IPS-20b (cell line): ENCODE measurements around the gene UNC5B.

Source experiments
- H3K27ac ChIP-seq: one replicate; pipeline ENCODE4 v1.5.1; 2013; ENCODE audit warnings: low read length
- H3K27me3 ChIP-seq: 2 replicates; pipeline ENCODE4 v1.6.1; 2013; ENCODE audit warnings: mild to moderate bottlenecking, low read length, inconsistent platforms; ENCODE audit not compliant: insufficient read depth
- H3K36me3 ChIP-seq: 2 replicates; pipeline ENCODE4 v1.6.1; 2013; ENCODE audit warnings: low read depth, mild to moderate bottlenecking, inconsistent platforms, low read length, moderate library complexity; ENCODE audit not compliant: insufficient read depth
- H3K4me1 ChIP-seq: 2 replicates; pipeline ENCODE4 v1.6.1; 2013; ENCODE audit warnings: mild to moderate bottlenecking, control low read depth, inconsistent platforms, low read length, moderate library complexity; ENCODE audit not compliant: insufficient read depth
- H3K4me3 ChIP-seq: 2 replicates; pipeline ENCODE4 v1.5.1; 2013; ENCODE audit warnings: mild to moderate bottlenecking, low read length, inconsistent platforms
- H3K9ac ChIP-seq: 2 replicates; pipeline ENCODE4 v1.6.1; 2013; ENCODE audit warnings: low read depth, mild to moderate bottlenecking, inconsistent platforms, low read length, moderate library complexity
- H3K9me3 ChIP-seq: 2 replicates; pipeline ENCODE4 v1.6.1; 2013; ENCODE audit warnings: mild to moderate bottlenecking, low read depth, low read length, inconsistent platforms; ENCODE audit not compliant: insufficient read depth

The UNC5B gene

DNA sequence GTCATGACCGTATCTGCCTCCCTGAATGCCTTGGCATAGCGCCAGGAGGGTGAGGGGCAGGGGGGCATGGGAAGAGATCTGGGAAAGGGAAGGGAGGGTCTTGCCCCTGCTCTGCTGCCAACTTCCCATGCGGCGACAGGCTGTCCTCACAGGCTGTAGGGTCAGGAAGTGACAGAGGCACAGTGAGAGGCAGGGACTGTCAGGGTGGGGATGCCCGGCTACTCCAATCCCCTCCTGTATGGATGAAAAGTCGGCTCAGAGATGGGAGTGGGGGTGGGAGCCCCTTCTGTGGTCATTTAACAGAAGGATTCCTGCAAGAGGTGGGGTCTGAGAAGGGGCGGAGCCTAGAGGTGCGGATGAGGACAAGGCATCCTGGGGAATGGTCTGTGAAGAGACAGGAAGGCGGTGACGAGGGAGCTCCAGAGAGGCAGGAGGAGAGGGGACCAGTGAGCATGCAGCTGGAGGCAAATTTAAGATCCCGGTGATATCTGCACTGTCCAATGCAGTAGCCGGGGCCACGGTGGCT is 20.8 kb upstream of the UNC5B start:
- Histone ChIP-seq H3K36me3 (no peaks in the 10 kb centered on the region), H3K9ac (no peak overlapping the region), H3K27ac (no peak overlapping the region), H3K27me3 (no peaks in the 10 kb centered on the region), H3K4me1 (no peaks in the 10 kb centered on the region; the same call in 1 of the 2 replicates), H3K9me3 (peaks cover 2% of the 10 kb centered on the region; the same call in 1 of the 2 replicates), H3K4me3 (no peak overlapping the region)

DNA sequence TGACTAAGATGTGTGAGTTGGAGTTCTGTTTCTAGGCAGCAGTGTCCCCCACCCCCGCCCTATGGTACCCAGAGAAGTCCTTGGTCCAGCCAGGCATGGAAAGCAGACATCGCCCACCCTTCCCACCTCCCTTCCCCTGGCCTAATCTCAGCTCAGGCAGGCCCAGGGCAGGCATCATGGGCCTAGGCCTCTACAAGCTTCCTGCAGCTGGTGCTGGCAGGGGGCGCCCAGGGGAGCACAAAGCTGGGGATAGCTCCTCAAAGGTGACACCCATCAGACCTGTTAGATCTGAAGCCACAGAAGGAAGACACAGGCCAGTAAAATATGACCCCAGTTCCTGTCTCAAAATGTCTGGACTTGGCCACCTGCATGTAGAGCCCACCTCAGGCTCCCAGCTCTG is 18.9 kb upstream of the UNC5B start:
- Histone ChIP-seq H3K9ac (no peak overlapping the region), H3K9me3 (peaks cover 12% of the 10 kb centered on the region), H3K4me1 (no peaks in the 10 kb centered on the region; the same call in 1 of the 2 replicates), H3K36me3 (no peaks in the 10 kb centered on the region), H3K27me3 (no peaks in the 10 kb centered on the region), H3K4me3 (no peak overlapping the region), H3K27ac (no peak overlapping the region)

DNA sequence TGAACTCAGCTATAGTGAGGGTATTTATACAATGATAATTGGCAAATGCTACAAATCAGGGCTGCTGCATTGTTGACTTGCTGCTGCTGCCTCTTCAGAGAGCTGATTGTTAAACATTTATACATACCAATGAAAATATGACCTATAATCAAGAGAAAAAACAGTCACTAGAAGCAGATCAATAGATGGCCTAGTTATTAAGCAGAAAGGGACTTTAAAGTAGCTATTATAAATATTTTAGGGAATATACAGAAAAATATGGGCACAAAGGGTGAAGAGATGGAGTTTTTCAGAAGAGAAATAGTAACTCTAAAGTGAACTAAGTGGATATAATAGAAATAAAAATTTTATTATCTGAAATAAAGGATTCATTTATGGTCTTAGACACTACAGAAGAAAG is 14.4 kb upstream of the UNC5B start:
- Histone ChIP-seq H3K4me3 (no peak overlapping the region), H3K36me3 (no peaks in the 10 kb centered on the region), H3K9me3 (peaks cover 20% of the 10 kb centered on the region), H3K27me3 (no peaks in the 10 kb centered on the region), H3K9ac (no peak overlapping the region), H3K4me1 (peaks cover 3% of the 10 kb centered on the region; the same call in 1 of the 2 replicates), H3K27ac (no peak overlapping the region)

DNA sequence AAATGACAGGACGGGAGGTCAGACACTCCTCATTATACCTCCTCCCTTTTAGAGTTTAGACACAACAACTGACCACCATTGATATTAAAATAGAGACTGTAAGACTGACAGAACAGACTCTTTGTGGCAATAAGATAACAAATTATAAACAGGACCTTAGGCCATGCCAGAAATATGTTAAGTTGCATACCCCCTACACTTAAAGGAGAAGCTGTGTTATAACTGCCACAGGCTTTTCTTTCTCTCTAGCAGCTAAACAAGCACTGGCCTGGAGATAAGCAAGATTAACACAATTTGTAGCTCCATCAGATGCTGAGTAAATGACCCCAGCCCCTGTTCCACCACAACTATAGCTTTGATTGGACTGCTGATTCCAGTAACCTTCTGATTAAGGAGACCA is 10.5 kb upstream of the UNC5B start:
- Histone ChIP-seq H3K27ac (no peak overlapping the region), H3K27me3 (no peaks in the 10 kb centered on the region), H3K4me1 (peaks cover 9% of the 10 kb centered on the region; the same call in 1 of the 2 replicates), H3K36me3 (no peaks in the 10 kb centered on the region), H3K4me3 (no peak overlapping the region; the same call in 1 of the 2 replicates), H3K9me3 (peaks cover 16% of the 10 kb centered on the region), H3K9ac (no peak overlapping the region)

DNA sequence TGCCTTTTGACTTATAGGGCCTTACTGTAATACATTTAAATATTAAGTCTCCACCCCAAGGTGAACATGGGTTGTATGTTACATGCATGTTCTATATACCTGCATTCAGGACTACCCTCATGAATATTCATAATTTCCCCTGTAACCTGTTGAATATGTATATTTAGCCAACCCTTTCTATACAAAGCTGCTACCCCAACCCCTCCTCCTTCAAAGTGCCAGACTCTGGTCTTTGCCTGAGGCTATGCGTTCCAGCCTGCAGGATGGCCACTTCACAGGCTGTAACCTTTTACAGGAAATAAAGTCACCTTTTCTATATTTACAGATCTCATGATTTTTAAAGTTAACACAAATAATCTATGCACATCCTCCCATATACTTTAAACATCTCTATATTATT is 10.1 kb upstream of the UNC5B start:
- no peaks in the 10 kb centered on the region for H3K27me3 ChIP-seq
- no peak overlapping the region for H3K4me3 ChIP-seq
- H3K9ac ChIP-seq, result no peak overlapping the region
- peaks cover 16% of the 10 kb centered on the region for H3K9me3 ChIP-seq
- H3K4me1 ChIP-seq, result peaks cover 9% of the 10 kb centered on the region; the same call in 1 of the 2 replicates
- no peak overlapping the region for H3K27ac ChIP-seq
- H3K36me3 ChIP-seq, result no peaks in the 10 kb centered on the region

DNA sequence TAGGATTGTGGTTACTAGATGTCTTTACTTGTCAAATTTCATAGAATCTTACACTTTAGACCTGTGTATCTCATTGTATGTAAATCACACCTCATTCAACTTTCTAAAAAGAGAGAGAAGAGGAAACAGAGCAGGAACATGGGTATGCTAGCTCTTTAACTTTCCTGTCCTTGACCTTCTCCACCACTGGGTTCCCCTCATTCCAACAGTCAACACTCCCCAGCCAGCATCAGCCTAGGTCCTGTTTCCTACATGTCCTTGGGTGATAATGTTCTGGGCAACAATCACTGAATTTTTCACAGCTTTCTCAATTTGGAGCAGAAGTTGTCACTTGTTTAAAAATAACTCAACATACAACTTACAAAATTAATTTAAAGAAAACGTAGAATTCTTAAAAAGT is 9.2 kb upstream of the UNC5B start:
- Histone ChIP-seq H3K36me3 (no peaks in the 10 kb centered on the region), H3K9me3 (peaks cover 11% of the 10 kb centered on the region), H3K27ac (no peak overlapping the region), H3K9ac (no peak overlapping the region), H3K4me3 (no peak overlapping the region), H3K4me1 (peaks cover 9% of the 10 kb centered on the region; the same call in 1 of the 2 replicates), H3K27me3 (no peaks in the 10 kb centered on the region)

DNA sequence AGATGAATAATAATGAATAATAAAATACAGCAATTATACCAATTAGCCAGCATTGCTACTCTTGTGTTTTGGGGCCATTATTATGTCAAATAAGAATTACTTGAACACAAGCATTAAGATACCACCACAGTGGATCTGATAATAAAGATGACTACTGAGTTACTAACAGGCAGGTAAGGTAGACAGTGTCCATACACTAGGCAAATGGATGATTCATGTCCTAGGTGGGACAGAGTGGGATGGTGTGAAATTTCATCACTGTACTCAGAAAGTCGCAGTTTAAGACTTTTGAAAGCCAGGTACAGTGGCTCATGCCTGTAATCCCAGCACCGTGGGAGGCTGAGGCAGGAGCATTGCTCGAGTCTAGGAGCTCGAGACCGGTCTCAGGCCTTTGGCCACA is 8.7 kb upstream of the UNC5B start:
- no peak overlapping the region for H3K9ac ChIP-seq
- peaks cover 6% of the 10 kb centered on the region for H3K9me3 ChIP-seq
- H3K4me3 ChIP-seq, result no peak overlapping the region
- no peaks in the 10 kb centered on the region for H3K27me3 ChIP-seq
- H3K27ac ChIP-seq, result no peak overlapping the region
- peaks cover 9% of the 10 kb centered on the region; the same call in 1 of the 2 replicates for H3K4me1 ChIP-seq
- H3K36me3 ChIP-seq, result no peaks in the 10 kb centered on the region

DNA sequence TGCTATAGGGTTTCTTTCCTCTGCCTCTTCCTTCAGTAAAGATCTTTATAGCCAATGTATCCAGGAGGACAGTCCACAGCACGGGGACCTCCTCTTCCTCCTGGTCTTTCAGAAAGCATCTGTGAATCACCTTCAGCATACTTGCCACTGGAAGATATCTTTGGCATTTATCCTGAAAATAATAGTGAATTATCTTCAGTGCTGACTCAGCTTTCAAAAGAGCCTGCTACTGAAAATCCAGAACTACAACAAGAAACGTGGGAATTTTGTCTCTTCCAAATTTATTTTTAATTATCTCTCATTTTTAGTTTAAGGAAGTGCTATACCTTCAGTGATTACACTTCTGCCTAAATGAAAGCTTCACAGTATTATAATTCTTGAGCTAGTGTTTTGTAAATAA is 7.6 kb upstream of the UNC5B start:
- no peaks in the 10 kb centered on the region for H3K9me3 ChIP-seq
- H3K9ac ChIP-seq, result no peak overlapping the region
- H3K36me3 ChIP-seq, result no peaks in the 10 kb centered on the region
- peaks cover 6% of the 10 kb centered on the region for H3K27me3 ChIP-seq
- no peak overlapping the region for H3K27ac ChIP-seq
- H3K4me3 ChIP-seq, result no peak overlapping the region
- H3K4me1 ChIP-seq, result peaks cover 16% of the 10 kb centered on the region; the same call in 1 of the 2 replicates

DNA sequence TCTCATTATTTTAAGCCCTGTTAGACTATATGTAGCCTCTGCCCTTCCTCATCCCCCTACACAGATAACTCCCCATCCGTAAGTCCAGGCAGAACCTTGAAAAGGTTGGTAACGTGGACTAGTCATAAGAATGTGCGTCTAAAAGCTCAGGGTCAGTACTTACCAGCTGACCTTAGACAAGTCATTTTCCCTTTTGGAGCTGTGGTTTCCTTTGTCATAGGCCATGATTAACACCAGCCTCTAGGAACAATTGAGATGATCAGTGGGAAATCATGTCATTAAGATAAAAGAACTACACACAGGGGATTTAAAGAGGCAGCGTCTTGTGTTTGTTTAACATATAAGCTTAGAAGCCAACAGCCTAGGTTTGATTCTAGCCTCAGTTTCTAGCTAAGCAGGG is 6.9 kb upstream of the UNC5B start:
- H3K36me3 ChIP-seq, result no peaks in the 10 kb centered on the region
- H3K27ac ChIP-seq, result no peak overlapping the region
- H3K9me3 ChIP-seq, result no peaks in the 10 kb centered on the region
- no peak overlapping the region for H3K4me3 ChIP-seq
- H3K9ac ChIP-seq, result no peak overlapping the region
- peaks cover 23% of the 10 kb centered on the region; the same call in 1 of the 2 replicates for H3K4me1 ChIP-seq
- H3K27me3 ChIP-seq, result peaks cover 14% of the 10 kb centered on the region

DNA sequence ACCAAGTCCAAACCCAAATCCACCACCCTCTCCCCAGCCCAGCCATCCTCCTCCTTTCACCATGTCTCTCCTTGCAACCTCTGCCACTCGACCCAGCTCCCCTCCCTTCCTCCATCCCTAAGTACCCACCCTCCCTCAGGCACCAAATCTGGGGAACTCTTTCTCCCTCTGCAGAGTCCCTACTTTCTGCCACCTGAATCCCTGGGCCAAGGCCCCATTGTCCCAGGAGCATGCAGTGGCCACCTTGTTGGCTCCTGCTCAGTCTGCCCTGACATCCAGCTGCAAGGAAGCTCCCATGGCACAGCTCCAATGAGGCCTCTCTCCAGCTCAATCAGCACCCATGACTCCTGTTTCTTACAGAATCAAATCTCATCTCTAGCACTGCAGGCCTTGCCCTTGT is 5.5 kb upstream of the UNC5B start:
- Histone ChIP-seq H3K27me3 (peaks cover 28% of the 10 kb centered on the region), H3K9ac (no peak overlapping the region), H3K36me3 (no peaks in the 10 kb centered on the region), H3K4me3 (no peak overlapping the region), H3K4me1 (peaks cover 24% of the 10 kb centered on the region; the same call in 1 of the 2 replicates), H3K27ac (no peak overlapping the region), H3K9me3 (no peaks in the 10 kb centered on the region)

DNA sequence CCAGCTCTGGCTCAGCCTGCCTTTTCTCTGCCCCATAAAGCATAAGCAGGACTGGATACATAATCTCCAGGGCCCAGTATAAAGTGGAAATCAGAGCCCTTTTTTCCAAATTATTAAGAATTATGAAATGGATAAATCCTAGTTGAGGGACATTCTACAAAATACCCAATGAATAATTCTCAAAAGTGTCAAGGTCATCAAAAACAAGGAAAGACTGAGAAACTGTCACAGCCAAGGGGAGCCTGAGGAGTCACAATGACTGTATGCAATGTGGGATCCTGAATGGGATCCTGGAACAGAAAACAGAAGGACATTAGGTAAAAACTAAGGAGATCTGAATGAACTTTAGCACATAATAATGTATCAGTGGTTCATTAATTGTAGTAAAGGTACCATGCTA is 4.8 kb upstream of the UNC5B start:
- H3K9me3 ChIP-seq, result no peaks in the 10 kb centered on the region
- H3K36me3 ChIP-seq, result no peaks in the 10 kb centered on the region
- no peak overlapping the region for H3K4me3 ChIP-seq
- H3K9ac ChIP-seq, result no peak overlapping the region
- peaks cover 21% of the 10 kb centered on the region; the same call in 1 of the 2 replicates for H3K4me1 ChIP-seq
- H3K27ac ChIP-seq, result no peak overlapping the region
- H3K27me3 ChIP-seq, result peaks cover 31% of the 10 kb centered on the region

DNA sequence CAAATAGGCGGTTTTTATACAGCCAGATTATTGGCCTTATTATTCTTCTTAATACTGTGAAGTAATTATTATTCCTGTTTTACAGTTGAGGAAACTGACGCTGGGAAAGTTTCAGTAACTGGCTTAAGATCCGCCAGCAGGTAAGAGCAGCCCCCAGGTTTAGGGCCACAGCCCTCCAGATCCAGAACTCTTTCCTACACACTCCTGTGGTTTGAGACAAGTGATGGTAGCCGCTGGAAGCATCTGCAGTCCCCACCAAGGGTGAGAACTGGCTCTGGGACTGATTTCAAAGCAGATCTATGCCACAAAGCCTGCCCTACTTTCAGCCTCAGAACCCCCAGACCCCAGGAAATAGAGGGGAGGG is 3.0 kb upstream of the UNC5B start:
- Histone ChIP-seq H3K36me3 (no peaks in the 10 kb centered on the region), H3K9me3 (no peaks in the 10 kb centered on the region), H3K4me3 (no peak overlapping the region), H3K4me1 (peaks cover 23% of the 10 kb centered on the region; the same call in 1 of the 2 replicates), H3K27me3 (peaks cover 46% of the 10 kb centered on the region), H3K27ac (no peak overlapping the region), H3K9ac (no peak overlapping the region)
